Measurements from ENCODE around the gene TUBA1B.
A peak's percentile ranks its signal among the peaks of the same experiment; 100 is the strongest.

TUBA1B gene

GRCh38 chr12:49104822-49105221 lies 26.4 kb downstream of the TUBA1B start:
- TF ChIP-seq CTCF (IDR thresholded peaks at IDR 0.05; ENCODE audit: low read depth, low read length) = no peak
- no peak overlapping the region for H3K4me3 ChIP-seq (ENCODE audit: low read depth, low read length)

- H3K4me3 ChIP-seq (ENCODE audit: low read depth, low read length) = no peak overlapping the region
- no peak for TF ChIP-seq CTCF (IDR thresholded peaks at IDR 0.05; ENCODE audit: low read depth, low read length)
Measured at GRCh38 chr12:49100380-49100779, 30.8 kb downstream of the TUBA1B start.

GRCh38 chr12:49098703-49099102 lies 32.5 kb downstream of the TUBA1B start:
- no peak for TF ChIP-seq CTCF (IDR thresholded peaks at IDR 0.05; ENCODE audit: low read depth, low read length)
- no peak overlapping the region for H3K4me3 ChIP-seq (ENCODE audit: low read depth, low read length)

GRCh38 chr12:49098035-49098451 lies 33.2 kb downstream of the TUBA1B start:
- H3K4me3 ChIP-seq (ENCODE audit: low read depth, low read length) = no peak overlapping the region

GRCh38 chr12:49097381-49097780 lies 33.8 kb downstream of the TUBA1B start:
- H3K4me3 ChIP-seq (ENCODE audit: low read depth, low read length) = no peak overlapping the region
- no peak for TF ChIP-seq CTCF (IDR thresholded peaks at IDR 0.05; ENCODE audit: low read depth, low read length)

More at GRCh38 chr12:49098035-49098451, 33.2 kb downstream of the TUBA1B start:
- TF ChIP-seq CTCF (IDR thresholded peaks at IDR 0.05; ENCODE audit: low read depth, low read length) = peak; percentile 83

- no peak for TF ChIP-seq CTCF (IDR thresholded peaks at IDR 0.05; ENCODE audit: low read depth, low read length)
- H3K4me3 ChIP-seq (ENCODE audit: low read depth, low read length) = no peak overlapping the region
Measured at GRCh38 chr12:49094975-49095365, 36.2 kb downstream of the TUBA1B start.

- no peak within 1 kb of the TSS for H3K4me3 ChIP-seq (ENCODE audit: low read depth, low read length)
- TF ChIP-seq CTCF (IDR thresholded peaks at IDR 0.05; ENCODE audit: low read depth, low read length) = no peak
Measured at GRCh38 chr12:49094160-49094974, 36.8 kb downstream of the TUBA1B start, which contains the start of gene DHH. DHH (minus strand) TSS chr12:49094801; CDS start chr12:49094512, 289 bp downstream.
